ENCODE data around the gene CSH2.

The CSH2 gene

DNA sequence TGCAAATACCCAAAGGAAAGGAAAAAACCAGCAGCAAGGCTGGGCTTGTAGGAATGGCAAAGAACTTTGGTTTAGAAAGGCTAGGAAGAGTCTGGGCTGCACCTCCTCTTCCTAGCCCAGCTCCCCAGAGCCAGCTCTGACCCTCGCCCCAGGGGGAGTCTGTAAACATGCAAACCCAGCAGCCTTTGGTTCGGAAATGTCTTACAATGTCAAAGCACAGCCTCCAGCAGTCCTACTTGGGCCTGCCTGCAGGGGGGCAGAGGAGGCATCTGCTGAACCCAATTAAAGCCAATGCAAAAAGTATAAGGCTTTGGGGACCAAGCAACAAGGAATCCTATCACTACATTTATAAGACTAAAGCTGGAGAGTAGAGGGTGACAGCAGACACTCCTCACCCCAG is 41.0 kb downstream of the CSH2 start:
- FAIRE-seq, result no peak

DNA sequence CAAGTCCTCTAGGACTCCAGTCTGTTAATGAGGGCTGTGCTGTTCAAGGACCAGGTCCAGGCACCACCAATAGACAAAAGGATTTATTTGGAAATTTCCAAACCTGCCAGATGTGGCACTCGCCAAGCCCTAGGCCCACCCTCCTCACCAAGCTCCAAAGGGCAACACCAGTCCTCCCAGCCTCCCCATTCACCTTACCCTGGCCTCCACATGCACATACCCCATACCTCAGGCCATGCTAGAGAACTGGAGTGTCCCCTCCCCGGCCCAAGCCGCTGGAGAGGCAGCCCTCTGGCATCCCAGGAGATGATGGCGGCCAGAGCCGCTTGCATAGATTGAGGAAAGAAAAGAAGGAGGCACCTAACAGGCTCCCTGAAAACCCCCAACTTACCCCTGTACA is 41.5 kb downstream of the CSH2 start:
- FAIRE-seq, result no peak

DNA sequence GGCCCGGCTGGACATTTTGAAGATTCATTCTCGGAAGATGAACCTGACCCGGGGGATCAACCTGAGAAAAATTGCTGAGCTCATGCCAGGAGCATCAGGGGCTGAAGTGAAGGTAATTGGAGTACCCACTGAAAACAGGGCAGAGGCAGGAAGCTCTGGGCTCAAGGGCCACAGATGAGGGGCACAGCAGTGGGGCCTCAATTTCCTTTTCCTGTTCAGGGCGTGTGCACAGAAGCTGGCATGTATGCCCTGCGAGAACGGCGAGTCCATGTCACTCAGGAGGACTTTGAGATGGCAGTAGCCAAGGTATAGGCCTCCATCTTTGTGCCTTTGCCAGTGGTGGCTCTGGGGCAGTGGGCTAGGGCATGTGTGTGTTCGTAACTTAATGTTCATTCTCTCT is 42.0 kb downstream of the CSH2 start:
- FAIRE-seq, result no peak

DNA sequence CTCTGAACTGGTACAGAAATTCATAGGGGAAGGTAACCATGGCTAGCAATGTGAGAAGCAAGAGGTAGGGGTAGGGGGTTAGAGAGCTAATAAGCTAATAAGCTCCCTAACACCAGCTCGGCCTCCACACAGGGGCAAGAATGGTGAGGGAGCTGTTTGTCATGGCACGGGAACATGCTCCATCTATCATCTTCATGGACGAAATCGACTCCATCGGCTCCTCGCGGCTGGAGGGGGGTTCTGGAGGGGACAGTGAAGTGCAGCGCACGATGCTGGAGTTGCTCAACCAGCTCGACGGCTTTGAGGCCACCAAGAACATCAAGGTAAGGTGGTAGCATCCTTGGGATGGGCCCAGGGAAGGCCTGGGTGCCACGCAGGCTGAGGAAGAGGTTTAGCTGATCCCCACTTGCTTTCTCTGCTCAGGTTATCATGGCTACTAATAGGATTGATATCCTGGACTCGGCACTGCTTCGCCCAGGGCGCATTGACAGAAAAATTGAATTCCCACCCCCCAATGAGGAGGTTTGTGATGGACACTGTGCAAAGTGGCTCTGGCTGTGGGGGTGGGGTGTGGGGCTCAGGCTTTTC is 42.5 kb downstream of the CSH2 start:
- FAIRE-seq, result no peak

DNA sequence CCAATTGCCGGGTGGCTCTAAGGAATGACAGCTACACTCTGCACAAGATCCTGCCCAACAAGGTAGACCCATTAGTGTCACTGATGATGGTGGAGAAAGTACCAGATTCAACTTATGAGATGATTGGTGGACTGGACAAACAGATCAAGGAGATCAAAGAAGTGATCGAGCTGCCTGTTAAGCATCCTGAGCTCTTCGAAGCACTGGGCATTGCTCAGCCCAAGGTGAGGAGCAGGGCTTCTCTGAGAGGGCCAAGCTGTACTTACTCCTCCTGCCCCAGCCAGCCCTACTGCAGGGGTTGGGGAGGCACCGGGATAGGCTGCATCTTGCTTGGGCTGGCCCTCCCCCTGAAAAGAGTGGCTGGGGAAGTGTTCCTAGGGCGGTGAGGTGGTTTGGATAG is 43.2 kb downstream of the CSH2 start:
- FAIRE-seq, result no peak

DNA sequence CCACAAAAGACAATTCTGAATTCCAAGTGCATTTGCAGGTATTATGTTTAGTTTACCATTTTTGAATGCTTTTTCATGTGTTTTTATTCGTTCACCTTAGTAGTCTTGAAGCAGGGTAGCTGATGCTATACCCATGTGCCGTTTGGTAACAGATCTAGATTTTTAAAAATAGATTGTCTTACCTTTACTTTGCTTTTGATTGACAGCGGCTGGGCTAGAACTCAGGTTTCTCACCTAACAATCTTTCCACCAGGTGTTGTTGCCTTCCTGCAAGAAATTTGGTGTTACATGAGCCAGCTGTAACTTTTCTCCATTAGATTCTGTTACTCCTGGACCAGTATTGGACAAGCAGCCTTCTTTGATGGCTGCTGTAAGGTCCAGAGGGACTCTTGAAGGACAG is 44.5 kb downstream of the CSH2 start:
- FAIRE-seq, result no peak

DNA sequence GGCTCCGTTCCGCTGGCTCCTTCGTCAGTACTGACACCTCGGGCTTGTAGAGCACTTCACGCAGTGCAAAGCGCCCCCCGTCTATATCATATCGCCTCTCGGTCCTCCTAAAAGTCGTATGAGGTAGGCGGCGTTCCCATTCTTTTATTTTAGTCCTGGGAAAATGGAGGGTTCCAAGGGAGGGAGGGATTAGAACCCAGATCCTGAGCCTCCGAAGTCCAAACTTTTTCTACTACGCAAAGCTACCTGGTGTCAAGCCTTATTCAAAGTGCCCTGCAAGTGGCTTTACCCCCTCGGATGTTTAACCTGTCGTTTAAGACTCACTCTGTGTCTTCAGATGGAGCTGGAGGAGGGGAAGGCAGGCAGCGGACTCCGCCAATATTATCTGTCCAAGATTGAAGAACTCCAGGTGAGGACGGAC is 45.7 kb downstream of the CSH2 start:
- FAIRE-seq, result no peak

DNA sequence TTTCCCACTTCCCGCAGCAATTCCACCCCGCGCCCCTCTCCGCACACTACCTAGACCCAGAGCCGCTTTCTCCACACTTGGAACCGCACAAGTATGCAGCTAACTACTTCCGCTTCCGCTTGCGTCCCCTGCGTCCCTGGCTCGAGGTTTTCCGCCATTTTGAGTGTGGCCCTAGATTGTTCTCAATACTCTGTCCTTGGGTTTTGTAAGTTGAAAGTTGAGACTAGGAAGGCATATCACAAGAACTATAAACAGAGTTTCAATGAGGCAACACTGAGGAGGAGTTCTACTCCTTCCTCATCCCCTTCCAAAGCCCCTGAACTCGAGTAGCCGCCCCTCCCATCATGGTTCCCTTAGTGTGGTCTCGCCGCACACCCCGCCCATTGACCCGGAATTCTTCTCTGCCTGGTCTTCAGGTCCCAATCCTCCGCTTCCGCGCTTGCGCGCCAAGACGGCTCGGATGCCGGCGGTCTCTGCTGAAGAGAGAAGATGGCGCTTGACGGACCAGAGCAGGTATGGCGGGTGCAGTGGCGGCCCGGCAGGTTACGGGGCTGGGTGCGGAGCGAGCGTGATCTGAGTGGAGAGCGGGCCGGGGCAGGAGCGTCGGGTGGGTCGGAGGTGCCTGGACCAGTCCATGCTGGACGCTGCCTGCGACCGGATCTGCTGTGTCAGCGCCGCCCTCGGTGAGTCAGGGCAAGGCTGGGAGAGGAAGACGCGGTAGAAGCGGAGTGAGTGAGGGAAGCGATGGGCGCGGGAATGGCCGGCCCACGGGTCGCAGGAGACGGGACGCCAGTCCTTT is 46.3 kb downstream of the CSH2 start, which contains the start of the genes FTSJ3 and PSMC5:
FTSJ3 (minus strand) TSS at position 662 of the 799 bp plus-strand sequence. CDS start 761 bp downstream, outside the sequence.
PSMC5 (plus strand) TSS at position 430 of the 799 bp plus-strand sequence; CDS start at position 490, 60 bp downstream.
- FAIRE-seq, result peak; percentile 80

DNA sequence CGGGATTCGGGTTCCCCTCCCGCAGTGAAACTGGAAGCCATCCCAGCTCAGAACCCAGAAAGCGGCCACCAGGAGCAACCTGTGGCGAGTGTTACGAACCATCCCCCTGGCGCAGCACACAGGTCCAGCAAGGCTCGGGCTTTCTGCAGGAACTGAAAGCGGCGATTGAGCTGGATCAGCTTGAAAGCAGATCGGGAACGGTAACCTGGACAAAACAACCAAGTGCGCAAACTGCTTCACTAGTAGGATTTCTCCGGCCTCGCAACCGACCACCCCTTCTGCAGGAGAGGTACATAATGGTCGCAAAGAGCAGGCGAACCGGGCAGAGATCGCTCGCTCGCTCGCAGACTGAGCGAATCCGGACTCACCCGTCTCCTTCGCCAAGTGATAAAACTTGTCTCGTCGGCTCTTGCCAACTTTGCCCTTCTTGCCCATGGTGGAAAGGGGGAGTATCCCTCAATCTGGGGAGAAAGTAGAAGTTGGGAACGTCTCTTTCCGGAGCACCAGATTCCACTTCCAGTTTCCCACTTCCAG is 46.9 kb downstream of the CSH2 start:
- FAIRE-seq, result no peak

DNA sequence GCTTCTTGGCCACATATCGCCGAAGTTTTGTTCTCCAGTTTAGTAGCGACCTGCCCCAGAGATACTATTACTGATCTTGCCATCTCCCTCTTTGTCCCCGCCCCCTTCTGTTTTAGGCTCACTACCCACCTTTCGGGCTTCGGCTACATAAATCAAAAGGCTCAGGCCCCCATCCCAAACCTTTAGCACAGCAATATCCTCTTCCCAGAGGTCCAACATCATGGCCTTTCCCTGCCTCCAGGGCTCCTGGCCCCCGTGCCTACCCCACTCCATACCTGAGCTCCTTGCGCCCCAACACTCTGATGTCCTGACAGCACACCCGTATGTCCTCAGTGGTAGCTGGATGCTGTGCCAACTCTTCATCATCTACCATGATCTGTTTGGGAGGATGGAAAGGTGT is 49.1 kb downstream of the CSH2 start:
- FAIRE-seq, result no peak

DNA sequence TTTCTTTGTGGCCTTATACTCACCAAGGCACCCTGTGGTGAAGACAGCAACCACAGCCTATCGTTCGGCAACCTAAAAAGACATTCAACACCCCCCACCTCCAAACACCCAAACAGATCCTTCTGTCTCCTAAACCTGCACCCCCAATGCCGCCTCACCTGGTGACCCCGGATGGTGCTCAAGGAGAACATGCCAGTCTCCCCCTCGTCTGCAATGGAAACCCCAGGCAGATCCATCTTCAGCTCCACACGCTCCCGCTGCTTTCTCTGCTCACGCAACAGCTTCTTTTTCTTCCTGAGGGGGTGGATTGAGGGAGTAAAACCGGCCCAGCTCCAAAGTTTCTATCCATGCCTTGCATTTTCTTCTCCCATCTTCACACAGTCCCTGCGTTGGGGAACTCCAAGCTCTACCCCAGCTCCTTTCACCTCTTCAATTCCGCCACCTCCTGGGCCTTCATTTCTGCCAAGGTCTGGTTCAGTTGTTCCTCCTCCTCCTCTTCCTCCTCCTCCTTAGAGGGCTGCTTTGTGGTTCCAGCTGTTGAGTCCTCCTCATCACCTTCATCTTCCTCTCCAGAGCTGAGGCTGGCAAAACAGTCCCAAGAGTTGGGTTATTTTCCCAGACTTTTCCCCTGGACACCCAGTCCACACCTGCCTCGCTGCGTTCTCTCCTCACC is 49.7 kb downstream of the CSH2 start:
- no peak for FAIRE-seq

DNA sequence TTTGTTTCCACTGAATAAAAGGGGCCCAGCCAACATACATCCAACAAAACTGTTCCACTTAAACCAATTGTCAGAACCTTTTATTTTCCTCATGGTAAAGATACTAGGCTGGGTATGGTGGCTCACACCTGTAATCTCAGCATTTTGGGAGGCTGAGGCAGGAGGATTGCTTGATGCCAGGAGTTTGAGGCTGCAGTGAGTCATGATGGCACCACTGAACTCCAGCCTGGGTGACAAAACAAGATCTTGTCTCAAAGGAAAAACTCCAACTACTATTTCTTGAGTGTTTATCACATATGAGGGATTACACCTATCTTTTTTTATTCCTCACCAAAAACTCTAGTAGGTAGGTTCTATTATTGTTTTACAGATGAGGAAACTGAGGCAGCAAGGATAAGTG is 50.9 kb downstream of the CSH2 start:
- FAIRE-seq, result no peak

Data from A204.1 (cell line).